ENCODE data around the gene RGS13.

DNA sequence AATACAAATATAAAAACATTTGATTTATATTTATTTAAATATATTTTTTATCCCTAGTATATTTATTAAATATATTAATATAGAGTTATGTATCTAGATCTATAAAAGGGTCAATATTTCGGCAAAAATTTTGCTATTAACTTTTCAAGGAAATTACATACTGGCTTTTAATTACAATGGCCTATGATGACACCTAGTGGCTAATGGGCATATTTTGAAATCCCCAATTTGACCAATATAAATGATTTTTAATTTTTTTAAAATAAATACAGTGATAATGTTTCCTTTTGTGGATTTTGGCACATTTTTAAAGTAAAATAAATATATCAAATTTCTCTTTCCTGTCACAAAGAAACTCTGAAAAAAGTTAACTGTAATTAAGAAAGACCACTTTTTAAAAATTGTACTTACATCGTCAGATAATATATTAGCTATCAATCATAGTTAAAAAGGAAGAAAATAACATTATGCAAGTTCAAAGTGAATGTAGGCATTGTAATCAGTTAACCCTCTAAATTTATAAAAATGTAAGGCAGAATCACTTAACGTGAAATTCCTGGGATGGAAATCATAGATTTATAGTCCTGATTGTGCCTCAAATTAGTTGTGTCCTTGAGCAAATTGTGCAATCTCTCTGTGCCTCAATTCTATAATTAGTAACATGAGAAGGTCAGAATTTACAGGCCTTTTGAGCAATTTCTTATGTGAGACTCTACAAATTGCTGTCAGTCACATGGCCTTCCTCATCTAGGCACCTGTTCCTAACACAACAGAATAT lies 25.6 kb upstream of the RGS13 start:
- TF ChIP-seq, protein P1, sequence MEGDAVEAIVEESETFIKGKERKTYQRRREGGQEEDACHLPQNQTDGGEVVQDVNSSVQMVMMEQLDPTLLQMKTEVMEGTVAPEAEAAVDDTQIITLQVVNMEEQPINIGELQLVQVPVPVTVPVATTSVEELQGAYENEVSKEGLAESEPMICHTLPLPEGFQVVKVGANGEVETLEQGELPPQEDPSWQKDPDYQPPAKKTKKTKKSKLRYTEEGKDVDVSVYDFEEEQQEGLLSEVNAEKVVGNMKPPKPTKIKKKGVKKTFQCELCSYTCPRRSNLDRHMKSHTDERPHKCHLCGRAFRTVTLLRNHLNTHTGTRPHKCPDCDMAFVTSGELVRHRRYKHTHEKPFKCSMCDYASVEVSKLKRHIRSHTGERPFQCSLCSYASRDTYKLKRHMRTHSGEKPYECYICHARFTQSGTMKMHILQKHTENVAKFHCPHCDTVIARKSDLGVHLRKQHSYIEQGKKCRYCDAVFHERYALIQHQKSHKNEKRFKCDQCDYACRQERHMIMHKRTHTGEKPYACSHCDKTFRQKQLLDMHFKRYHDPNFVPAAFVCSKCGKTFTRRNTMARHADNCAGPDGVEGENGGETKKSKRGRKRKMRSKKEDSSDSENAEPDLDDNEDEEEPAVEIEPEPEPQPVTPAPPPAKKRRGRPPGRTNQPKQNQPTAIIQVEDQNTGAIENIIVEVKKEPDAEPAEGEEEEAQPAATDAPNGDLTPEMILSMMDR (IDR thresholded peaks at IDR 0.05) = peak; percentile 48 to 59 (median 52)
- TF ChIP-seq POLR2A (IDR thresholded peaks at IDR 0.05) = no peak
